WTC11 (cell line): Measurements from ENCODE around the gene MAML3. TPM values are rescaled to one million over a fixed set of nuclear protein-coding genes. Genes with fewer than 3 reads are reported as not detected.

Experiments used
- ATAC-seq: fragments of 200-7000 bp; cut with Tn5 transposase; 2 replicates; pipeline ENCODE4 v1.10.0; 2021; ENCODE audit warnings: mild to moderate bottlenecking, moderate library complexity
- CTCF ChIA-PET: fragments of 300-600 bp; sonication (Branson Sonifier 250); formaldehyde crosslinking; loops from one replicate; lab custom pipeline; 2021; ENCODE audit warnings: antibody characterized with exemption; lab: Charles Lee
- POLR2A ChIA-PET: fragments of 350-600 bp; sonication (Branson Sonifier 250); formaldehyde crosslinking; loops from one replicate; lab custom pipeline; 2021; ENCODE audit warnings: antibody characterized with exemption; lab: Charles Lee
- DNase-seq: peaks from one replicate; pipeline ENCODE4 v3.0.0; 2021; ENCODE audit warnings: low spot score
- H3K27ac Mint-ChIP-seq: 2 replicates; pipeline ENCODE4 v1.8.0; 2021; ENCODE audit warnings: mixed read lengths
- H3K27me3 Mint-ChIP-seq: 2 replicates; pipeline ENCODE4 v1.8.0; 2021; ENCODE audit warnings: low read depth, mild to moderate bottlenecking, moderate library complexity, mixed read lengths
- H3K36me3 Mint-ChIP-seq: 2 replicates; pipeline ENCODE4 v1.8.0; 2021; ENCODE audit warnings: mixed read lengths
- H3K4me1 Mint-ChIP-seq: 2 replicates; pipeline ENCODE4 v1.8.0; 2022; ENCODE audit warnings: mixed read lengths
- H3K4me3 Mint-ChIP-seq: 2 replicates; pipeline ENCODE4 v1.8.0; 2021; ENCODE audit warnings: mild to moderate bottlenecking, moderate library complexity, mixed read lengths
- H3K9me3 Mint-ChIP-seq: 2 replicates; pipeline ENCODE4 v1.8.0; 2021; ENCODE audit warnings: mixed read lengths
- AR ChIP-seq: fragments of 250-450 bp; sonication (Bioruptor Pico); IDR thresholded peaks from 2 replicates; pipeline ENCODE4 v1.9.0; 2021; ENCODE audit warnings: mild to moderate bottlenecking
- ATF1 ChIP-seq: sonication (generic); formaldehyde crosslinking; IDR thresholded peaks from 2 replicates; pipeline ENCODE4 v1.8.1; 2023; ENCODE audit warnings: mild to moderate bottlenecking, moderate library complexity, missing genetic modification reagents
- ESRRA ChIP-seq: sonication (generic); formaldehyde crosslinking; IDR thresholded peaks from 2 replicates; pipeline ENCODE4 v1.8.1; 2022; ENCODE audit warnings: mild to moderate bottlenecking, missing genetic modification reagents, borderline replicate concordance
- ETV6 ChIP-seq: sonication (generic); formaldehyde crosslinking; IDR thresholded peaks from 2 replicates; pipeline ENCODE4 v1.8.1; 2022; ENCODE audit warnings: mild to moderate bottlenecking, missing genetic modification reagents
- GABPB1 ChIP-seq: sonication (generic); formaldehyde crosslinking; IDR thresholded peaks from 2 replicates; pipeline ENCODE4 v1.8.1; 2023; ENCODE audit warnings: mild to moderate bottlenecking, missing genetic modification reagents
- GRHL2 ChIP-seq: fragments of 250-450 bp; sonication (Bioruptor Pico); IDR thresholded peaks from 2 replicates; pipeline ENCODE4 v1.8.0; 2022; ENCODE audit warnings: mild to moderate bottlenecking, moderate library complexity; ENCODE audit not compliant: insufficient replicate concordance, severe bottlenecking
- GTF2I ChIP-seq: fragments of 250-450 bp; sonication (Bioruptor Pico); conservative IDR thresholded peaks from 2 replicates; pipeline ENCODE4 v1.4.0; 2021; ENCODE audit warnings: mild to moderate bottlenecking
- JUN ChIP-seq: sonication (generic); formaldehyde crosslinking; IDR thresholded peaks from 2 replicates; pipeline ENCODE4 v1.8.0; 2023; ENCODE audit warnings: mild to moderate bottlenecking, missing genetic modification reagents
- KAT7 ChIP-seq: sonication (generic); formaldehyde crosslinking; IDR thresholded peaks from 2 replicates; pipeline ENCODE4 v1.8.1; 2023; ENCODE audit warnings: missing genetic modification reagents, mild to moderate bottlenecking, borderline replicate concordance
- MLX ChIP-seq: sonication (generic); formaldehyde crosslinking; IDR thresholded peaks from 2 replicates; pipeline ENCODE4 v1.8.1; 2023; ENCODE audit warnings: mild to moderate bottlenecking, missing genetic modification reagents, moderate library complexity
- ZNF232 ChIP-seq: sonication (generic); formaldehyde crosslinking; IDR thresholded peaks from 2 replicates; pipeline ENCODE4 v1.8.0; 2022; ENCODE audit warnings: mild to moderate bottlenecking, missing genetic modification reagents
- total RNA-seq: library from RNA; stranded (reverse); gene quantifications from 3 replicates; pipeline ENCODE4 v1.2.3, GENCODE V29; 2021
- TF ChIP-seq, protein P1 (sequence below): sonication (generic); formaldehyde crosslinking; IDR thresholded peaks from 2 replicates; pipeline ENCODE4 v1.8.0; 2023; ENCODE audit warnings: missing genetic modification reagents, mild to moderate bottlenecking, borderline replicate concordance
- TF ChIP-seq, protein P2 (sequence below): fragments of 250-450 bp; sonication (Bioruptor Pico); IDR thresholded peaks from 2 replicates; pipeline ENCODE4 v2.1.2; 2022; ENCODE audit warnings: mild to moderate bottlenecking, moderate library complexity
- TF ChIP-seq, protein P3 (sequence below): sonication (generic); formaldehyde crosslinking; IDR thresholded peaks from 2 replicates; pipeline ENCODE4 v1.8.1; 2023; ENCODE audit warnings: mild to moderate bottlenecking, missing genetic modification reagents
- TF ChIP-seq, protein P4 (sequence below): sonication (generic); formaldehyde crosslinking; IDR thresholded peaks from 2 replicates; pipeline ENCODE4 v1.8.0; 2022; ENCODE audit warnings: mild to moderate bottlenecking, missing genetic modification reagents
- TF ChIP-seq, protein P5 (sequence below): sonication (generic); formaldehyde crosslinking; IDR thresholded peaks from 2 replicates; pipeline ENCODE4 v1.8.1; 2023; ENCODE audit warnings: mild to moderate bottlenecking, missing genetic modification reagents, borderline replicate concordance
- TF ChIP-seq, protein P6 (sequence below): sonication (generic); formaldehyde crosslinking; conservative IDR thresholded peaks from 2 replicates; pipeline ENCODE4 v1.8.1; 2023; ENCODE audit warnings: mild to moderate bottlenecking, low read depth, missing genetic modification reagents, moderate library complexity

The MAML3 gene
- total RNA-seq, 1 experiment from 2014 or later: 7.4 TPM

- TF ChIP-seq, protein P1, sequence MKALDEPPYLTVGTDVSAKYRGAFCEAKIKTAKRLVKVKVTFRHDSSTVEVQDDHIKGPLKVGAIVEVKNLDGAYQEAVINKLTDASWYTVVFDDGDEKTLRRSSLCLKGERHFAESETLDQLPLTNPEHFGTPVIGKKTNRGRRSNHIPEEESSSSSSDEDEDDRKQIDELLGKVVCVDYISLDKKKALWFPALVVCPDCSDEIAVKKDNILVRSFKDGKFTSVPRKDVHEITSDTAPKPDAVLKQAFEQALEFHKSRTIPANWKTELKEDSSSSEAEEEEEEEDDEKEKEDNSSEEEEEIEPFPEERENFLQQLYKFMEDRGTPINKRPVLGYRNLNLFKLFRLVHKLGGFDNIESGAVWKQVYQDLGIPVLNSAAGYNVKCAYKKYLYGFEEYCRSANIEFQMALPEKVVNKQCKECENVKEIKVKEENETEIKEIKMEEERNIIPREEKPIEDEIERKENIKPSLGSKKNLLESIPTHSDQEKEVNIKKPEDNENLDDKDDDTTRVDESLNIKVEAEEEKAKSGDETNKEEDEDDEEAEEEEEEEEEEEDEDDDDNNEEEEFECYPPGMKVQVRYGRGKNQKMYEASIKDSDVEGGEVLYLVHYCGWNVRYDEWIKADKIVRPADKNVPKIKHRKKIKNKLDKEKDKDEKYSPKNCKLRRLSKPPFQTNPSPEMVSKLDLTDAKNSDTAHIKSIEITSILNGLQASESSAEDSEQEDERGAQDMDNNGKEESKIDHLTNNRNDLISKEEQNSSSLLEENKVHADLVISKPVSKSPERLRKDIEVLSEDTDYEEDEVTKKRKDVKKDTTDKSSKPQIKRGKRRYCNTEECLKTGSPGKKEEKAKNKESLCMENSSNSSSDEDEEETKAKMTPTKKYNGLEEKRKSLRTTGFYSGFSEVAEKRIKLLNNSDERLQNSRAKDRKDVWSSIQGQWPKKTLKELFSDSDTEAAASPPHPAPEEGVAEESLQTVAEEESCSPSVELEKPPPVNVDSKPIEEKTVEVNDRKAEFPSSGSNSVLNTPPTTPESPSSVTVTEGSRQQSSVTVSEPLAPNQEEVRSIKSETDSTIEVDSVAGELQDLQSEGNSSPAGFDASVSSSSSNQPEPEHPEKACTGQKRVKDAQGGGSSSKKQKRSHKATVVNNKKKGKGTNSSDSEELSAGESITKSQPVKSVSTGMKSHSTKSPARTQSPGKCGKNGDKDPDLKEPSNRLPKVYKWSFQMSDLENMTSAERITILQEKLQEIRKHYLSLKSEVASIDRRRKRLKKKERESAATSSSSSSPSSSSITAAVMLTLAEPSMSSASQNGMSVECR (CRISPR knock-in tag): no peak
- TF ChIP-seq, protein P2, sequence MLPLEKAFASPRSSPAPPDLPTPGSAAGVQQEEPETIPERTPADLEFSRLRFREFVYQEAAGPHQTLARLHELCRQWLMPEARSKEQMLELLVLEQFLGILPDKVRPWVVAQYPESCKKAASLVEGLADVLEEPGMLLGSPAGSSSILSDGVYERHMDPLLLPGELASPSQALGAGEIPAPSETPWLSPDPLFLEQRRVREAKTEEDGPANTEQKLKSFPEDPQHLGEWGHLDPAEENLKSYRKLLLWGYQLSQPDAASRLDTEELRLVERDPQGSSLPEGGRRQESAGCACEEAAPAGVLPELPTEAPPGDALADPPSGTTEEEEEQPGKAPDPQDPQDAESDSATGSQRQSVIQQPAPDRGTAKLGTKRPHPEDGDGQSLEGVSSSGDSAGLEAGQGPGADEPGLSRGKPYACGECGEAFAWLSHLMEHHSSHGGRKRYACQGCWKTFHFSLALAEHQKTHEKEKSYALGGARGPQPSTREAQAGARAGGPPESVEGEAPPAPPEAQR (CRISPR knock-in tag): no peak
- TF ChIP-seq JUN (no peak), GABPB1 (CRISPR knock-in tag) (no peak), ETV6 (no peak)
- TF ChIP-seq, protein P3, sequence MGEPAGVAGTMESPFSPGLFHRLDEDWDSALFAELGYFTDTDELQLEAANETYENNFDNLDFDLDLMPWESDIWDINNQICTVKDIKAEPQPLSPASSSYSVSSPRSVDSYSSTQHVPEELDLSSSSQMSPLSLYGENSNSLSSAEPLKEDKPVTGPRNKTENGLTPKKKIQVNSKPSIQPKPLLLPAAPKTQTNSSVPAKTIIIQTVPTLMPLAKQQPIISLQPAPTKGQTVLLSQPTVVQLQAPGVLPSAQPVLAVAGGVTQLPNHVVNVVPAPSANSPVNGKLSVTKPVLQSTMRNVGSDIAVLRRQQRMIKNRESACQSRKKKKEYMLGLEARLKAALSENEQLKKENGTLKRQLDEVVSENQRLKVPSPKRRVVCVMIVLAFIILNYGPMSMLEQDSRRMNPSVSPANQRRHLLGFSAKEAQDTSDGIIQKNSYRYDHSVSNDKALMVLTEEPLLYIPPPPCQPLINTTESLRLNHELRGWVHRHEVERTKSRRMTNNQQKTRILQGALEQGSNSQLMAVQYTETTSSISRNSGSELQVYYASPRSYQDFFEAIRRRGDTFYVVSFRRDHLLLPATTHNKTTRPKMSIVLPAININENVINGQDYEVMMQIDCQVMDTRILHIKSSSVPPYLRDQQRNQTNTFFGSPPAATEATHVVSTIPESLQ (CRISPR knock-in tag): no peak
These were observed 23.3 kb downstream of the MAML3 start (continued) for GRCh38 chr4:140130677-140131076.

DNA sequence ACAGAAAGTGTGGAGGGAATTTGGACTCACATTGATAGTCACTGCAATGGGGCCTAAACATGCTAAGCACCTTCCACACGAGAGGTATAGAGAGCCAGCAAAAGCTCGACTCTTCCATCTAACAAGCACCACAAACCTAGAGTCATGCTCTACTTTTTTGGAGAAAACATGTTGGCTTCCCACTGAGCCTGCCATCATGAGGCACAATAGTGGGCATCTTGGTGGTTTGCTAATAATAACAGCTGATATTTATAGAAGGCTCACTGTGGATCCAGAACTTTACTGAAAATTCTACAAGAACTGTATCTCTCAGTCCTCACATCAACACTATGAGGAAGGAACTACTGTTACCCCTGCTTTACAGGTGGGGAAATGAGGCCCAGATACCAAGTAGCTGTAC lies 26.6 kb downstream of the MAML3 start:
- no peak overlapping the region for H3K27ac Mint-ChIP-seq
- CTCF ChIA-PET: no interaction called here
- H3K9me3 Mint-ChIP-seq: no peaks in the 10 kb centered on the region
- ATAC-seq (no peak), DNase-seq (no peak)
- H3K27me3 Mint-ChIP-seq: no peaks in the 10 kb centered on the region
- H3K4me1 Mint-ChIP-seq: peaks cover 23% of the 10 kb centered on the region
- no peaks in the 10 kb centered on the region for H3K36me3 Mint-ChIP-seq
- no peak overlapping the region for H3K4me3 Mint-ChIP-seq
- POLR2A ChIA-PET: no interaction called here
- TF ChIP-seq AR (CRISPR knock-in tag) (no peak), MLX (CRISPR knock-in tag) (no peak), GTF2I (CRISPR knock-in tag) (no peak), ZNF232 (CRISPR knock-in tag) (no peak), ATF1 (no peak), KAT7 (no peak), GRHL2 (CRISPR knock-in tag) (no peak), ESRRA (CRISPR knock-in tag) (no peak)
- TF ChIP-seq, protein P4, sequence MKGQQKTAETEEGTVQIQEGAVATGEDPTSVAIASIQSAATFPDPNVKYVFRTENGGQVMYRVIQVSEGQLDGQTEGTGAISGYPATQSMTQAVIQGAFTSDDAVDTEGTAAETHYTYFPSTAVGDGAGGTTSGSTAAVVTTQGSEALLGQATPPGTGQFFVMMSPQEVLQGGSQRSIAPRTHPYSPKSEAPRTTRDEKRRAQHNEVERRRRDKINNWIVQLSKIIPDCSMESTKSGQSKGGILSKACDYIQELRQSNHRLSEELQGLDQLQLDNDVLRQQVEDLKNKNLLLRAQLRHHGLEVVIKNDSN (CRISPR knock-in tag): no peak
- TF ChIP-seq, protein P5, sequence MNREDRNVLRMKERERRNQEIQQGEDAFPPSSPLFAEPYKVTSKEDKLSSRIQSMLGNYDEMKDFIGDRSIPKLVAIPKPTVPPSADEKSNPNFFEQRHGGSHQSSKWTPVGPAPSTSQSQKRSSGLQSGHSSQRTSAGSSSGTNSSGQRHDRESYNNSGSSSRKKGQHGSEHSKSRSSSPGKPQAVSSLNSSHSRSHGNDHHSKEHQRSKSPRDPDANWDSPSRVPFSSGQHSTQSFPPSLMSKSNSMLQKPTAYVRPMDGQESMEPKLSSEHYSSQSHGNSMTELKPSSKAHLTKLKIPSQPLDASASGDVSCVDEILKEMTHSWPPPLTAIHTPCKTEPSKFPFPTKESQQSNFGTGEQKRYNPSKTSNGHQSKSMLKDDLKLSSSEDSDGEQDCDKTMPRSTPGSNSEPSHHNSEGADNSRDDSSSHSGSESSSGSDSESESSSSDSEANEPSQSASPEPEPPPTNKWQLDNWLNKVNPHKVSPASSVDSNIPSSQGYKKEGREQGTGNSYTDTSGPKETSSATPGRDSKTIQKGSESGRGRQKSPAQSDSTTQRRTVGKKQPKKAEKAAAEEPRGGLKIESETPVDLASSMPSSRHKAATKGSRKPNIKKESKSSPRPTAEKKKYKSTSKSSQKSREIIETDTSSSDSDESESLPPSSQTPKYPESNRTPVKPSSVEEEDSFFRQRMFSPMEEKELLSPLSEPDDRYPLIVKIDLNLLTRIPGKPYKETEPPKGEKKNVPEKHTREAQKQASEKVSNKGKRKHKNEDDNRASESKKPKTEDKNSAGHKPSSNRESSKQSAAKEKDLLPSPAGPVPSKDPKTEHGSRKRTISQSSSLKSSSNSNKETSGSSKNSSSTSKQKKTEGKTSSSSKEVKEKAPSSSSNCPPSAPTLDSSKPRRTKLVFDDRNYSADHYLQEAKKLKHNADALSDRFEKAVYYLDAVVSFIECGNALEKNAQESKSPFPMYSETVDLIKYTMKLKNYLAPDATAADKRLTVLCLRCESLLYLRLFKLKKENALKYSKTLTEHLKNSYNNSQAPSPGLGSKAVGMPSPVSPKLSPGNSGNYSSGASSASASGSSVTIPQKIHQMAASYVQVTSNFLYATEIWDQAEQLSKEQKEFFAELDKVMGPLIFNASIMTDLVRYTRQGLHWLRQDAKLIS (CRISPR knock-in tag): no peak
- TF ChIP-seq, protein P6, sequence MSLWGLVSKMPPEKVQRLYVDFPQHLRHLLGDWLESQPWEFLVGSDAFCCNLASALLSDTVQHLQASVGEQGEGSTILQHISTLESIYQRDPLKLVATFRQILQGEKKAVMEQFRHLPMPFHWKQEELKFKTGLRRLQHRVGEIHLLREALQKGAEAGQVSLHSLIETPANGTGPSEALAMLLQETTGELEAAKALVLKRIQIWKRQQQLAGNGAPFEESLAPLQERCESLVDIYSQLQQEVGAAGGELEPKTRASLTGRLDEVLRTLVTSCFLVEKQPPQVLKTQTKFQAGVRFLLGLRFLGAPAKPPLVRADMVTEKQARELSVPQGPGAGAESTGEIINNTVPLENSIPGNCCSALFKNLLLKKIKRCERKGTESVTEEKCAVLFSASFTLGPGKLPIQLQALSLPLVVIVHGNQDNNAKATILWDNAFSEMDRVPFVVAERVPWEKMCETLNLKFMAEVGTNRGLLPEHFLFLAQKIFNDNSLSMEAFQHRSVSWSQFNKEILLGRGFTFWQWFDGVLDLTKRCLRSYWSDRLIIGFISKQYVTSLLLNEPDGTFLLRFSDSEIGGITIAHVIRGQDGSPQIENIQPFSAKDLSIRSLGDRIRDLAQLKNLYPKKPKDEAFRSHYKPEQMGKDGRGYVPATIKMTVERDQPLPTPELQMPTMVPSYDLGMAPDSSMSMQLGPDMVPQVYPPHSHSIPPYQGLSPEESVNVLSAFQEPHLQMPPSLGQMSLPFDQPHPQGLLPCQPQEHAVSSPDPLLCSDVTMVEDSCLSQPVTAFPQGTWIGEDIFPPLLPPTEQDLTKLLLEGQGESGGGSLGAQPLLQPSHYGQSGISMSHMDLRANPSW (CRISPR knock-in tag): no peak
